NCI-H460 (cell line): Measurements from ENCODE around the gene HSPBP1. TPM values are rescaled to one million over a fixed set of nuclear protein-coding genes. Genes with fewer than 3 reads are reported as not detected.
A peak's percentile ranks its signal among the peaks of the same experiment; 100 is the strongest.

Source experiments
- DNase-seq: peaks from one replicate; pipeline ENCODE4 v3.0.0-alpha.2; 2016; ENCODE audit warnings: low read depth; ENCODE audit errors: extremely low read depth
- total RNA-seq: library from RNA; depleted of rRNA; stranded (reverse); fragments of >200 nt; shearing (Covaris generic); gene quantifications from 2 replicates; pipeline ENCODE4 v1.2.3, GENCODE V29; 2014

Gene HSPBP1
- total RNA-seq, 1 experiment from 2014 or later = 33.4 TPM

- DNase-seq = no peak
These were observed 26.2 kb upstream of the HSPBP1 start for GRCh38 chr19:55305983-55306562.

- no peak for DNase-seq
These were observed 25.6 kb upstream of the HSPBP1 start for GRCh38 chr19:55305491-55305890.

GRCh38 chr19:55304980-55305379, 25.1 kb upstream of the HSPBP1 start:
- DNase-seq = no peak

GRCh38 chr19:55304279-55304978, 24.5 kb upstream of the HSPBP1 start:
- no peak for DNase-seq

GRCh38 chr19:55303477-55303876, 23.6 kb upstream of the HSPBP1 start:
- DNase-seq = no peak

GRCh38 chr19:55302318-55302703, 22.4 kb upstream of the HSPBP1 start:
- DNase-seq = no peak

- DNase-seq = peak; percentile 73
These were observed 21.8 kb upstream of the HSPBP1 start for GRCh38 chr19:55301459-55302317.

GRCh38 chr19:55300886-55301458, 21.1 kb upstream of the HSPBP1 start:
- no peak for DNase-seq

- DNase-seq = no peak
These were observed 20.1 kb upstream of the HSPBP1 start for GRCh38 chr19:55299991-55300390.

GRCh38 chr19:55297267-55297666, 17.4 kb upstream of the HSPBP1 start:
- no peak for DNase-seq

GRCh38 chr19:55289117-55289796, 9.3 kb upstream of the HSPBP1 start:
- DNase-seq = no peak

GRCh38 chr19:55287361-55288079, 7.6 kb upstream of the HSPBP1 start:
- DNase-seq = no peak

GRCh38 chr19:55285229-55285890, 5.5 kb upstream of the HSPBP1 start:
- DNase-seq = no peak

GRCh38 chr19:55284405-55285058, 4.6 kb upstream of the HSPBP1 start:
- DNase-seq = no peak

- no peak for DNase-seq
These were observed 3.9 kb upstream of the HSPBP1 start, which contains the start of gene BRSK1 for GRCh38 chr19:55283548-55284377. TSS of gene BRSK1 (plus strand) at chr19:55283997. CDS start at chr19:55284443, 446 bp downstream.

GRCh38 chr19:55279340-55279739, 570 bp downstream of the HSPBP1 start:
- DNase-seq = no peak

GRCh38 chr19:55278391-55279135, 1.3 kb downstream of the HSPBP1 start:
- DNase-seq = no peak
